ENCODE data around the gene TEX38.

GRCh38 chr1:46675549-46676314, 4.1 kb downstream of the TEX38 start:
- no peak for TF ChIP-seq CTCF (IDR thresholded peaks at IDR 0.05)
- no peak for TF ChIP-seq EZH2 (IDR thresholded peaks at IDR 0.05; ENCODE audit: borderline replicate concordance, insufficient read depth, low read depth, low read length, poor library complexity, severe bottlenecking)

All from B cell (primary cell).